GM18907 (cell line): ENCODE data around the gene HINT3.
"Not testable (repeated sequence)": the region's sequence is repeated elsewhere in the genome, so short reads cannot be mapped to it uniquely, and the experiment has no call there.

Source experiments
- ATAC-seq: cut with Tn5 transposase; IDR thresholded peaks from one replicate; pipeline ENCODE4 v1.9.1; 2021; ENCODE audit warnings: mild to moderate bottlenecking, moderate library complexity; ENCODE audit not compliant: unreplicated experiment

Gene HINT3

DNA sequence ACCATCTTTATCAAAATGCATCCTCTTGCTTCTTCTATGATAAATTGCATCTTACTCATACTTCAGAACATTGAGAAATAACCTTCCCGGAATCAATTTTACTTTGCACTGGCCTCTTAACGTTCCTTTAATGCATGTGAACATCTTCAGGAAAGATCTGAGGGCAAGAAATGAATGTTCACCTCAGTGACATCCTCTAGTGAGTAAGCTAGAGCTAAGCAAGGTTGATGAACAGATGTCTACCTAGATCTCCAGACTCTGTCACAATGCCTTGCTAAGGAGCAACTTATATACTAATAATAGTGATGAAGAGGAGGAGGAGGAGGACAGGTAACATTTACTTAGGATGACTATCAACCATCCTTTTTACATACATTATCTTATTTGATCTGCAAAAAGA is 16.8 kb upstream of the HINT3 start:
- no peak for ATAC-seq

DNA sequence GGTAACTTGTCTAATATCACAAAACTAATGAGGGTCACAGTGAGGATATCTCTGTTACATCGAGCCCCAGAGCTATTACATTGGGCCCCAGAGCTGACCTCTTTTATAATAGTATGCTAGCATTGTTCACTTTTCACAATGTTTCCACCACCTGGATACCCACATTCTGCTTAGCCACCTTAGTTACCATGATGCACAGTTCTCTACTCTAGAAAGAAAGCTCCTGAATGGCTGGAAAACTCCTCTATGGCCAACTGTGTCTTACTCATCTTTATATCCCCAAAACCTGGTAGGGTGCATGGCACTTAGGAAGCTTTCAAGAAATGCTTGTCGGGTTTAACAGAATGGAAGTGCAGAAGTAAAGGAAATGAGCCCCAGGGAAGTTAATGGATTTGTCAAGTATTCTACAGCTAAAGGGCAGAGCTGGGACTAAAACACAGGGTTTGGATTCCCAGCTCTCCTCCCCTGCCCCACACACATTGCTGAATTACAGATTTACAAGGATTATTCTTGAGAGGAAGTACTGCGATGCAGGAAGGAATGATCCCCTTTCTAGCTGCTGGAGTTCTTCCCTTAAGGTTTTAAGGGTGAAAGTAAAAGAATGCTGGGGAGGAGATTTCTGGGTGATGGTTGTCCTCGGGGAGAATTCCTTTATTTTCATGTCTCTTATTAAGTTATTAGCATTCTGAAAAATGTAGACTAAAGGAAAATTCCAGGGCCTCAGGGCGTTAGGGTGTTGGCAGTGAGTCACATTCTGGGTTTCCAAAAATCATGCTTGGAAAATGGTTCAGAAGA is 16.1 kb upstream of the HINT3 start:
- ATAC-seq: no peak

DNA sequence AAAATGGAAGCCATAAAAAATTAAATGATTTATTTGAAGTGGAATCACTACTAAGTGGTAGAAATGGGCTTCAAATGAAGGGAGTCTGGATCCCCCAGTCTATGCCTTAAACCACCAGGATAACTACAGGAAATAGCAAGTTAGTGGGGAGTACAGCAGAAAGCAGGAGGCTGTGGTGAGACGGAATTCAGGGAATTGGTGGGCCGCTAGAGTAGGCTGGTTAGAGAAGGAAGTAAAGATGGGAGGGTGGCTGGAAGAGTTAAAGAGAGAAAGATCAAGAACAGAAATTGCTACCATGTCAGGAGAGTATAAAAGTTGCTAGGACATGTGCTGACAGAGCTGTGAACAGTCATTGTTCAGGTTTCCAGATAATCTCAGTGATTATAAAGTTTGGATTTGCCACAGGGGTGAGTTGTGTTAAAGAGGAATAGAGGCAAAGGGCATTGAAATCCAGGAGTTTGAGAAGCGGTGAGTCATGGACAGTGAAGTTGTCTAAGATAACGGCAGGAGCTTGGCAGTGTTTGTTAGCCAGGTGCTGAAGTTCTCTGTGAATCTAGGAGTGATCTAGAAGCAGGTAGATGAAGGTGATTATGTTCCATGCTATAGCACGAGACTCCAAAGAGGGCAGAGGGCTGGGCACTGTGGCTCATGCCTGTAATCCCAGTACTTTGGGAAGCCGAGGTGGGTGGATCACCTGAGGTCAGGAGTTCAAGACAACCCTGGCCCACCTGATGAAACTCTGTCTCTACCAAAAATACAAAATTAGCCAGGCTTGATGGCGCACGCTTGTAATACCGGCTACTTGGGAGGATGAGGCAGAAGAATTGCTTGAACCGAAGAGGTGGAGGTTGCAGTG is 13.7 kb upstream of the HINT3 start:
- ATAC-seq: no peak

DNA sequence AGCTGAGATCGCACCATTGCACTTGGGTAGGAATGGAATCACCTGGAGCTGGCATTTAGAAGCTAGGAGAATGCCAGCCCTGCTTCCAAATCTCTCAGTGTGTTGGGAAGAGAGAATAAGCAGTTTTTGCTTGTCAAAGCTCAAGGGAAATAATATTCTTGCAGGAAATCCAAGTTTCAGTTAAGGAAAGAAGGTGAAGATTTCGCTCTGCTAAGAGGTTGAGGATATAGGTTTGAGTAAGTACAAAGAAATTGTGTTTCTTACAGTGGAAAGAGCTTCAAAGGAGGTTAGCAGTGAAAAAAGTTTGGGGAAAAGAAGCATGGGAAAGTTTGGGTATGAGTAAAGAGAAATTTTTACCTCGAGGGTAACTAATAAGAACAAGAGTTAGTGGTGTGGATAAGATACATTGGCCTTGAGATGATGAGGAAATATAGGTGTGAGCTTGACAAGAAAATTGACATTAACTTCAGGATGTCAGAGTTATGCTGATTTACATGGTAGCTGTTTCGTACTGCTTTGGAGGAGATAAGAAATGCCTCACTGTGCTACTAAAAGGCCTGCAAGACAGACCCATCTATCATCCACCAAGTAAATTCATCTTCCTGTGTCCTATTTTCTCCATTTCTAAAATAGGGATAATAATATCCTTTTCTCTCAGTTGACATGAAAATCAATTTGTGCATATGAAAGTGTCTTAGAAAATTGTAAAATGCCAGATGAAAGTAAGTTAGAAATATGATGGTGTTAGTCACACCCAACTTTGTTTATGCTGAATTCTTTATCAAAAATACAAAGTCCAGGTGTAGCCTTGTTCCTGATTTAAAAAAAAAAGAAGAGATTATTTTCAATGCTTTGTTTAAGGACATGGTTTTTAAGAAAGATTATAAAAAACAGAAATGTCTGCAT is 12.8 kb upstream of the HINT3 start:
- no peak for ATAC-seq

DNA sequence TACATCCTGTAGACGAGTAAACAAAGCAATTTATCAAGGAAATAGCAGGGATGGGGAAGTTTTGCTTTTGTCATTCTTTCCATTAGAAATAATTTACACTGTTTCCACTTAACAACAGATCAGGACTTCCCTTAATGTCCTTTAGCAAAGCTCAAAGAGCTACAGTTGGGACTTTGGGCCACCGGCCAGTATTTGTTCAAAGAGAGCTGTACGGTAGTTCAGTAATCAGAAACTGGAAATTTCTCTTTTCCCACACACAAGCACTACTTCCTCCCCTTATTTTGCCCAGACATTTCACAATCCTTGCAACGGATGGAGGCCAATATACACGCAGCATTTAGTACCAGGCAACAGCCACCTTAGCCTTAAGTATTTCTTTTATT is 12.1 kb upstream of the HINT3 start:
- no peak for ATAC-seq

DNA sequence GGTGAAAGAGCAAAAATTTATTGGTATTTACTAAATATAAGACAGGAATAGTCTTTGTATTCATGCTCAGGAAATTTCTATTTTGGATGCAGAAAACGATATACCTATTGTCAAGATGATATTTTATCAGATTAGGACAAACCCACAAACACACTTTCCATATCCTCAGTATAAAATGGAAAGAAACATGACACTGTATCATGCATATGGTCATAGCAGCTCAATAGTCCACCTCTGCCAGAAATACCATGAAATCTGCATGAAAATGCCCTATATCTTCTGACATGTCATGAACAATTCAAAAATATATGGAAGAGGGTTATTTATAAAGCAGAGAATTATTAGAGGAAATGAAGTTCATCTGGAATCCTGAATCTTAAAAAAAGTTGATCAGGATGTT is 11.7 kb upstream of the HINT3 start:
- ATAC-seq: no peak

DNA sequence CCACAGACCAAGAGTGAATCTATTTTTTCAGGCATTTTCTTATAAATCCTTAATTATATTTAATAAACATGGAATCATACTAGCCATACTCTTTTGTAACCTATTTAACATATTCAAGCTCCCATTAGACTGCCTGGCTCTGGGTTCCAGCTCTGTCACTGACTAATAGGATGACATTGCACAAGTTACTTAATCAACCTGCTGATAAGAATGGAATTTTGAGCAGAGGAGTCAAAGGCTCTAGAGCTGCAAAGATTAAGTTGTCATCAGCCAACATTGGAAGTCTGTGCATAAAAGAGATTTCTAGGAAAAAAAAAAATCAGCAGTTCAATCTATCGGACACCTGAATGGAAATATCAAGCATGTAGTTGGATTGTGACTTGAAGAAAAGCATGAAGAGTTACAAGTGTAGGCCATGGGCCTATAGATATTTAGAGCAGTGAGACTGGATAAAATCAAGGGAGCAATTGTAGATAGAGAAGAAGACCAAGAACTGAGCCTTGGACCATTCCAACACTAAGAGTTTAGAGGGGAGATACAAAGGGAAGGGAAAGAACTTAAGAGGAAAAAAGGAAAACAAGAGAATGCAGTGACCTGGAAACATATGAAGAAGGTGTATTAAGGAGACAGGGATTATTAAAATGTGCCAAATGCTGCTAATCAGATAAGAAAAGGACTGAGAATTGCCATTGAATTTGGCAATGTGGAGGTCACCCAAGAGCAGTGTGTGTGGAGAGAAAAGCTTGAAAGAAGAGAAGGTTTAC is 11.0 kb upstream of the HINT3 start:
- ATAC-seq: no peak

DNA sequence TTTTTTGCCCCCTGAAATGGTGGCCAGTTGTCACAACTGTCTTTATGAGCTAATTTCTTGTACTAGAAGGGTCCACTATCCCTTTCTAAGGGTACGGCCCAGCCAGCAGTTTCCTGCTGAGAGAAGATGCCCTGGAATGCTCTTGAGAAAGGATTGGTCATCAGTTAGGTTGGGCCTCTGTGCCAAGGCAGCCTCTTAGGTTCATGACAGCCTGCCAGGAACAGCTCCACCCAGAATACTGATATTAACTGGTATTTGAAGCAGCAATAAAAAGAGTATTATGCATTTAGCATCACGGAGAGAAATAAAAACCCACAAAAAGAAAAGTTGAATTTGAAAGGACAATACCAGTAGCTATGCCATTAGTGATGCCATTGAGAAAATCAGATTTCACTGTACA is 9.0 kb upstream of the HINT3 start:
- ATAC-seq: no peak

DNA sequence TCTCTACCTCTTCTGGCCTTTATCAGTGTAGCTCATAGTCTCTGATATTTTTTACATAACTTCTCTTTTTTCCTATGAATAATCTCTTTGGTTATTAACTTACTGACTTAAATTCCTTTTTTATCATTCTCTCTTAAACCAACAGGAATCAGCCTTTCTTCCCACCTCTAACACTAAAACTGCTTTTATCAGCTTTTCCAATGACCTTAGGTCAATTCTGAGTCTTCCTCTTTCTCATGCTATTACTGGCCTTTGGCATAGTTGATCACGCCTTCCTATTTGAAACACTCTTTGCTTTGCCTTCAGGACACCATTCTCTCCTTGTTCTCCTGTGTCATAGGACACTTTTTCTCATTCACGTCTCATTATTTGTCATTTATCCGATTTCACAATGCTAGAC is 8.1 kb upstream of the HINT3 start:
- ATAC-seq: no peak

DNA sequence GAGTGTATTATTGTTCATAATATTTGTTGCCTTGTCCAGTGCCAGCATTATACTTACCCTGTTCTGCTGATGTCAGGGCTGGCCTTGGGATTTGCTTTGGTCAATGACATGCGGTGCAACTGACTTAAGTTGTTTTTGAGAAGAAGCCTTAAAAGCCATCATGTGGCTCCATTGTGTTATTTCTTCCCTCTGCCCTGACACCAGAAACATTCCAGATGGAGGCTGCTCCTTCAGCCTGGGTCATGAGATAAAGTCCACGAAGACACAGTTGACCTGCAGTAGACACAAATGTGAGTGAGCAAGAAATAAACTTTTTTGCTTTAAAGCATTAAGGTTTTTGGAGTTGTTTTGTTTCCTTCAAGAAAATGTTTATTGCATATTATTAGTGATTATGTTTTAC is 7.5 kb upstream of the HINT3 start:
- no peak for ATAC-seq

DNA sequence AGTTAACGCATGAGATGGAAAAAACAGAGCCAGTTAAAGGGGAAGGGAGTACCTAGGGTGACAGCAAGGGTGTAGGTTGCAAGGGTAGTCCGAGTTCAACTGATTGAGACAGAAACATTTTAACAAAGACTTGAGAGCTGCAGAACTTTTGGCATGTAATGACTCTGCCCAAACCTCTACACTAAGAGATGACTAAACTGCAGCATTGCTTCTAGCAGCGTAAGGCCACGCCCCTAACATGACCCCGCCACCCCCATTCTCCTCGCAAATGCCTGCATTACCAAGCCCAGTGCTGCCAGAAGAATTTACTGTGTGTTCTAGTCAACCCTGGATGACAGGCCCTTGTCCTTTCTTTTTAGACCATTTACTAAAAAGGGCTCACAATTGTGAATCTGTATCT is 6.3 kb upstream of the HINT3 start:
- no peak for ATAC-seq

DNA sequence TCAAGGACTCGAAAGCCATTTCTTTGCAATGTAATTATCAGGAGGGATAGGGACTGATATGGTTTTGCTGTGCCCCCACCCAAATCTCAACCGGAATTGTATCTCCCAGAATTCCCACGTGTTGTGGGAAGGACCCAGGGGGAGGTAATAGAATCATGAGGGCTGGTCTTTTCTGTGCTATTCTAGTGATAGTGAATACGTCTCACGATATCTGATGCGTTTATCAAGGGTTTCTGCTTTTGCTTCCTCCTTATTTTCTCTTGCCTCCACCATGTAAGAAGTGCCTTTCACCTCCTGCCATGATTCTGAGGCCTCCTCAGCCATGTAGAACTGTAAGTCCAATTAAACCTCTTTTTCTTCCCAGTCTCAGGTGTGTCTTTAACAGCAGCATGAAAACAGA is 5.9 kb upstream of the HINT3 start:
- ATAC-seq: not testable (repeated sequence)

DNA sequence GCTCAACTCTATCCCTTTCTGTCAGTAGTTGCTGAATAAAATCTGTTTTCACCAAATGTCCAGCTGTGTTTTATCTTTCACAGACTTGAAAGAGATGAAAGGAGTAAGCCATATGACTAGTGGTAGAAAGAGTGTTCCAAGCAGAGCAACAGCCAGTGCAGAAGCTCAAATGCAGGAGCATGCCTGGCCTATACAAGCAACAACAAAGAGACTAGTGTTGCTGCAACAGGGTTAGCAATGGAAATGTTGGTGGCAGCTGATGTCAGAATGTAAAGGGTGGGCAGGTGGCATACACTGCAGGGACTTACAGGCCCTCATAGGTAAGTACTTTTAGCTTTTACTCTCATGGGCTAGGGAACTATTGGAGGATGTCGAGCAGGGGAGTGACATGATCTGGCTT is 5.2 kb upstream of the HINT3 start:
- ATAC-seq: no peak

DNA sequence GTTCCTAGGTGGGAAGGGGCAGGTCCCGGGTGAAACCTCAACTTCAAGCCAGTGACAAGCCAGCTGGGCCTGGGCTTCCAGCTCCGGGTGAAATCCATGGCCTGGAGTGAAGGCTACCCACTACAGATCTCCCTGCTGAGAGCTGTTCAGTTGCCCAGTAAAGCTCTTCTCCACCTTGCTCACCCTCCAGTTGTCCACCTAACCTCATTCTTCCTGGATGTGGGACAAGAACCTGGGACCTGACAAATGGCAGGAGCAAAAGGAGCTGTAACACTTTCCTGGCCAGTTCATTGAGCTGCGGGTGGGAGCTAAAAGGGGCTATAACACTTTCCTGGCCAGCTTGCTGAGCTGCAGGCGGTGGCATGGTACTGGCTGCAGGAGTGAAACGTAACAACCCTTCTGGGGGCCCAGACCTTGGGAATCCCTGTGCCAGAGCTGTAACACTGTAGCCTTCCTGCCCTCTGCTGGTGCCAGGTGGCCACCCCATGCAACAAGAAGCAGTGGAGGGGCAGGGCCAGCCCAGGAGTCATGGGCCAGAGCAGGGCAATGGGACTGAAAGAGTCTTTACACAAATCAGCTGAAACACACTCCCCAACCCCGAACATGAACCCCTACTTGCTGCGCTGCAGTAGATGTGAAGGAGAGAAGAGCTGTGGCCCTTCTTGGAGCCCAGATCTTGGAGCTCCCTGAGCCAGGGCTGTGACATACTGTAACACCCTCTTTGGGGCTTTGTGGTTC is 3.6 kb upstream of the HINT3 start:
- no peak for ATAC-seq

DNA sequence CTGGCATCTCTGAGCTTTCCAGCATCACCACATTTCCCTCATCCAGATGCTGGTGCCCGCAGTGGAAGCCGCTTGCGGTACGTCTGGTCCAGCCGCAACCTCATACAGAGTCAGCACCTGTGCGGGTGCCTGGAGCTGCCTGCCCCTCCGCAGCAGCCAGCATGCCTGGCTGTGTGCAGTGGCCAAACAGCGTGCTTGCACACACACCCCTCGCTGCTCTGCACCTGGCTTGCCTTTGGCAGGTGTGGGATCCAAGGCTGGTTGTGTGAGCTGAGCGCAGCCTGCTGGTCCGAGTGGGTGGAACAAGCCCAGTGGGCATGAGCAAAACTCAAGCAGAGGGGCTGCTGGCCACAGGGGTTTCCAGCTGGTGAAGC is 3.1 kb upstream of the HINT3 start:
- no peak for ATAC-seq

DNA sequence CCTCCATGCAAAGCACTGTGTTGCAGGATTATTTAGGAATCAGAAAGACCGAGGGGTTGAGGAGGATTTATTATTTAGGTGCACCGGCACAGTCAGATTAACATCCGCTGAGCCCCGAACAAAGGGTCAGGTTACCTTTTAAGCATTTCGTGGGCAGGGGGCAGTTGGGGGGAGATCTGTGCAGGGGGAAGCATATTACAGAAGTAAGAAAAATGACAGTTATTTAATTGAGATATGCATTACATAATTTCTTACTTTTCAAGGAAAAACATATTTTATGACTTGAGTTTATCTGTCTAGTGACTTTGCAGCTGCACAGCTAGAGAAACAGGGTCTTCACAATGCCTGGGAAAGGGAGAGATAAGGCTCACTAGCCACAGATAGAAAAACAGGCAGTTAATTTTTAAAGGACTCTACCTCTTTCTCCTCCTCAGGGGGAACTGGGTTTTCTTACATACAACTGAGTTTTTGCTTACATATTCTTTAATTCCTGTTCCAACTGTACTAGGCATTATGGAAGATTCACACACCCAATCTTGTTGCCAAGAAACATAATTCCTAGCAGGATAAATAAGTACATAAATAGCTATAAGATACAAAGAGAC is 1.7 kb upstream of the HINT3 start:
- ATAC-seq: no peak

DNA sequence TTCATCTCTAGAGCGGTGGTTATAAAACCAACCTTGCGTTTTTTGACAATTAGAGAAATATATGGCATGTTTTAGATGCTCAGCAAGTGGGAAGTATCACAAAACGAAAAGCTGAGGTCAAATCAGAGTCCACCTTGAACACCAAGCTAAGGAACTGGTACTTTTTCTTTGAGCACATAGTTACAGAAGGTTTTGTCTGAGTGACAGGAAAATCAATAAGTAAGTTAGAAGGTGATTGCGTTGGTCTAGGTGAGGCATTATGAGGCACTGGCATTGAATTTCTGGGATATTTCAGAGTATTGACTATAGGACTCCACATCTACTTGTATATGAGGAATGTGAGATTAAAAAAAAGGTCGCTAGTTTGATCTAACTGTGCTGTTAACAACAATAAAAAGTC is 597 bp upstream of the HINT3 start:
- no peak for ATAC-seq

DNA sequence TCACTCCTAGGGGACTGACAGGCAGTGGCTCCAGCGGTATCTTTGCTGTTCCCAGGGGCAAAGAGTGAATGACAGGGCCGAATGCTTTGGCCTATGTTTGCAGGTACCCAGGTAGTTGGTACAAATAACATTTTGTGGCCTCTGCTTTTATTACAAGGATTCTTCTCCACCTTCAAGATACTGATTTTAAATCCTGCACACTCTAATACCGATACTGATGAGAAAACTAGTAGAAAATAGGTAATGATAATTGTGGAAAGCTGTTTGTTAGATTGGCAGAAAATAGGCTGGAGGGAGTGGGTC is 772 bp downstream of the HINT3 start:
- no peak for ATAC-seq

DNA sequence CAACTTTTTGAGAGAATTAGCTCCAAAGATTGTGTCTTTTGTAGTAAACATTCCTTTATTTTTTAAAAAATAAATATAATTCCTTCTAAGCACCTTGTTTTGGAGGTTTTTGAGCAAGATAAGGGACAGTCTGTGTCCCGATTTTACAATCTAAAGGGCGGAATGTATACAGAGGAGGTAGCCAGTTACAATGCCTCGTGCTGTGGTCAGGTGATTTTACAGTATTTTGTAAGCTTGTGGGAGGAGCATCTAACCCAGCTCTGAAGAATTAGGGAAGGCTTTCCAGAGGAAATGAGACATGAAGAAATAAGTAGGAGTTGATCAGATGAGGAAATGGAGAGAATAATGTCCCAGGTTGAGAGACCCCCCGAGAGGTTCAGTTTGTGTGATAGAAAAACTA is 1.3 kb downstream of the HINT3 start:
- ATAC-seq: no peak

DNA sequence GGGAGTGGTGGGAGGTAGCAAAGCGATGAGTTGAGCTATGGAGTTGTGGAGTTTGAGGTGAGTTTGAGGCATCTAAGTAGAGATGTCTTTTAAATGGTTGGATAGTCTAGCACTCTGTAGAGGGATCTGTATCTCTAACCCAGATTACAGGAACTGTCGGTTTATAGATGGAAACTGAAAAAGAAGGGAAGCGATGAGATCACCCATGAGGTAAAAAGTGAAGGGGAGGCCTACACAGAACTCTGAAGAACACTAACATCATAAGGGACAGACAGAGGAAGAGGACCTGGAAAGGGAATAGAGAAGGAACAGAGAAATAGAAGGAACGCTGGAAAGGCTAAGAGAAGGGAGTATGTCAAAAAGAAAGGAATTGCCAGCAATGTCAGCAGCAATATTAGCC is 2.5 kb downstream of the HINT3 start:
- ATAC-seq: no peak
